HepG2 (cell line): ENCODE measurements around the gene FGD4. TPM values are rescaled to one million over a fixed set of nuclear protein-coding genes. Genes with fewer than 3 reads are reported as not detected.

Experiments used
- ISX ChIP-seq: sonication (generic); formaldehyde crosslinking; conservative IDR thresholded peaks from 2 replicates; pipeline ENCODE4 v1.5.0; 2020; ENCODE audit warnings: missing genetic modification reagents
- MAF1 ChIP-seq: sonication (generic); formaldehyde crosslinking; IDR thresholded peaks from 2 replicates; pipeline ENCODE4 v1.5.0; 2020; ENCODE audit warnings: missing genetic modification reagents, borderline replicate concordance
- NR2F2 ChIP-seq: IDR thresholded peaks from 2 replicates; pipeline ENCODE4 v1.6.1; 2012; ENCODE audit warnings: low read depth, inconsistent platforms, borderline replicate concordance
- PCBP1 ChIP-seq: fragments of 200-400 bp; formaldehyde crosslinking; IDR thresholded peaks from 2 replicates; pipeline ENCODE4 v1.6.1; 2017; ENCODE audit warnings: mild to moderate bottlenecking, low read depth, low read length, borderline replicate concordance
- PPARG ChIP-seq: conservative IDR thresholded peaks from 2 replicates; pipeline ENCODE4 v1.6.1; 2016; ENCODE audit warnings: missing biosample characterization, missing genetic modification reagents
- RBM22 ChIP-seq: fragments of 200-400 bp; formaldehyde crosslinking; optimal IDR thresholded peaks from 2 replicates; pipeline ENCODE3; 2017; ENCODE audit warnings: mild to moderate bottlenecking, low read length, moderate library complexity
- SETDB1 ChIP-seq: sonication (generic); formaldehyde crosslinking; IDR thresholded peaks from 2 replicates; pipeline ENCODE4 v1.5.1; 2020; ENCODE audit warnings: missing genetic modification reagents, mild to moderate bottlenecking, borderline replicate concordance
- SOX6 ChIP-seq, 2 experiments: fragments of 450-650 bp in 1 of 2; sonication (generic) in 1 of 2; formaldehyde crosslinking in 1 of 2; IDR thresholded peaks; 2 replicates each; pipeline versions ENCODE4 v1.4.0 to v1.6.1; 2017 to 2020; ENCODE audit warnings: antibody characterized with exemption in 1 of 2, mild to moderate bottlenecking in 1 of 2, missing genetic modification reagents in 1 of 2
- SRF ChIP-seq: IDR thresholded peaks from 2 replicates; pipeline ENCODE4 v1.6.1; 2011; ENCODE audit warnings: mild to moderate bottlenecking, low read depth, low read length, moderate library complexity
- TBX2 ChIP-seq: sonication (generic); formaldehyde crosslinking; IDR thresholded peaks from 2 replicates; pipeline ENCODE4 v1.5.0; 2020; ENCODE audit warnings: missing genetic modification reagents, mild to moderate bottlenecking, borderline replicate concordance
- ZMYM4 ChIP-seq: sonication (generic); formaldehyde crosslinking; IDR thresholded peaks from 2 replicates; pipeline ENCODE4 v1.8.1; 2023; ENCODE audit warnings: mild to moderate bottlenecking, missing genetic modification reagents
- ZNF124 ChIP-seq: sonication (generic); formaldehyde crosslinking; IDR thresholded peaks from 2 replicates; pipeline ENCODE4 v1.4.0; 2020; ENCODE audit warnings: missing genetic modification reagents
- ZNF17 ChIP-seq: sonication (generic); formaldehyde crosslinking; IDR thresholded peaks from 2 replicates; pipeline ENCODE4 v1.5.0; 2020; ENCODE audit warnings: mild to moderate bottlenecking, missing genetic modification reagents
- ZNF263 ChIP-seq: sonication (generic); formaldehyde crosslinking; IDR thresholded peaks from 2 replicates; pipeline ENCODE4 v1.4.0; 2020; ENCODE audit warnings: missing genetic modification reagents
- ZNF326 ChIP-seq: sonication (generic); formaldehyde crosslinking; IDR thresholded peaks from 2 replicates; pipeline ENCODE4 v1.4.0; 2020; ENCODE audit warnings: missing genetic modification reagents, borderline replicate concordance
- ZNF841 ChIP-seq: sonication (generic); formaldehyde crosslinking; IDR thresholded peaks from 2 replicates; pipeline ENCODE4 v1.8.1; 2023; ENCODE audit warnings: missing genetic modification reagents, borderline replicate concordance
- polyA plus RNA-seq, 8 experiments: library from polyadenylated mRNA; depleted of rRNA in 3 of 8; stranded (reverse) in 7 of 8; unstranded in 1 of 8; fragments of >200 nt; fragmentation: Illumina TruSeq in 4 of 8; extraction: Trizol in 4 of 8; gene quantifications; 2 replicates each; pipeline versions ENCODE4 v1.2.1 to v1.2.3, GENCODE V29; 2011 to 2016; ENCODE audit warnings: low read depth in 4 of 8, missing spikeins in 1 of 8, mixed read lengths in 1 of 8; ENCODE audit not compliant: insufficient read depth in 1 of 8
- total RNA-seq, 5 experiments: library from RNA; depleted of rRNA; stranded (reverse); fragments of >200 nt; fragmentation: Illumina TruSeq; extraction: Trizol; gene quantifications; 2 replicates each; pipeline ENCODE4 v1.2.3, GENCODE V29; 2016; ENCODE audit warnings: low read depth in 1 of 5
- TF ChIP-seq, protein P1 (sequence below): sonication (generic); formaldehyde crosslinking; IDR thresholded peaks from 2 replicates; pipeline ENCODE4 v1.8.0; 2022; ENCODE audit warnings: missing genetic modification reagents, mild to moderate bottlenecking, moderate library complexity, borderline replicate concordance
- TF ChIP-seq, protein P2 (sequence below): sonication (generic); formaldehyde crosslinking; IDR thresholded peaks from 2 replicates; pipeline ENCODE4 v1.8.1; 2023; ENCODE audit warnings: missing genetic modification reagents, mild to moderate bottlenecking, borderline replicate concordance
- TF ChIP-seq, protein P3 (sequence below): sonication (generic); formaldehyde crosslinking; IDR thresholded peaks from 2 replicates; pipeline ENCODE4 v1.4.0; 2020; ENCODE audit warnings: missing genetic modification reagents
- TF ChIP-seq, protein P4 (sequence below): sonication (generic); formaldehyde crosslinking; conservative IDR thresholded peaks from 2 replicates; pipeline ENCODE4 v1.8.0; 2022; ENCODE audit warnings: missing genetic modification reagents
- TF ChIP-seq, protein P5 (sequence below): sonication (generic); formaldehyde crosslinking; IDR thresholded peaks from 2 replicates; pipeline ENCODE4 v1.4.0; 2020; ENCODE audit warnings: low read depth, mild to moderate bottlenecking, missing genetic modification reagents

FGD4 gene
- total and polyA plus RNA-seq, 2 of the 13 experiments (the other 11 are each of a cell fraction or from before 2014, with no cell fraction given): 4.6 to 6.6 TPM

DNA sequence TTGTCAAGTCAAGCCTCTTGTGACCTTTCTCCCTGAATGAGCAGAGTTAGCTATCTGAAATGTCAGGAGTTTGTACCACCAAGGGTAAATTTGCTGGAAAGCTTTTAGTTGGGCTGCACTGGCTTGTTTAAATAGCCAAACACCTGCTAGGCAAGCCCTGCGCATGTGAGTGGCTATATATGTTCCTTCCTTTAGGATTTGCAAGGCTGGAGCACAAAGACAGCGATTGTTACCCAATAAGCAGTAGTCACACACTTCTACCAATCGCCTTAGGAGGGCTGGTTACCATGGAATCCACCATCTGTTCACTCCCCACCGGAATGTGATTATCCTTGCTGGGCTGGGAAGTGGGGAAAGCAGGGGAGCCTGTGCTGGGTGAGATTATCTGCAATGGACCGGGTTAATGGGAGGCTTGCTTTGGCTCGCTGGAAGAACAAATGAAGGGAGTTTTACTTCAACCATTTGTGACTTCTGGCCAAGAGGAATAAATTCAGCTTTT, 102.5 kb downstream of the FGD4 start (continued):
- TF ChIP-seq ISX (CRISPR knock-in tag) (no peak), PCBP1 (no peak), TBX2 (CRISPR knock-in tag) (peak; percentile 44; the same call in 1 of the 2 replicates), ZNF124 (CRISPR knock-in tag) (no peak), ZNF841 (no peak), SRF (peak; percentile 93), ZMYM4 (CRISPR knock-in tag) (peak; percentile 81), SOX6 (IDR thresholded peaks at IDR 0.05) (no peak), SOX6 (CRISPR knock-in tag; IDR thresholded peaks at IDR 0.05) (peak; percentile 80), RBM22 (no peak), ZNF326 (CRISPR knock-in tag) (no peak), MAF1 (no peak), SETDB1 (CRISPR knock-in tag) (no peak), ZNF263 (no peak), PPARG (CRISPR knock-in tag) (peak; percentile 67), NR2F2 (peak; percentile 72; the same call in 1 of the 2 replicates), ZNF17 (no peak)
- TF ChIP-seq, protein P1, sequence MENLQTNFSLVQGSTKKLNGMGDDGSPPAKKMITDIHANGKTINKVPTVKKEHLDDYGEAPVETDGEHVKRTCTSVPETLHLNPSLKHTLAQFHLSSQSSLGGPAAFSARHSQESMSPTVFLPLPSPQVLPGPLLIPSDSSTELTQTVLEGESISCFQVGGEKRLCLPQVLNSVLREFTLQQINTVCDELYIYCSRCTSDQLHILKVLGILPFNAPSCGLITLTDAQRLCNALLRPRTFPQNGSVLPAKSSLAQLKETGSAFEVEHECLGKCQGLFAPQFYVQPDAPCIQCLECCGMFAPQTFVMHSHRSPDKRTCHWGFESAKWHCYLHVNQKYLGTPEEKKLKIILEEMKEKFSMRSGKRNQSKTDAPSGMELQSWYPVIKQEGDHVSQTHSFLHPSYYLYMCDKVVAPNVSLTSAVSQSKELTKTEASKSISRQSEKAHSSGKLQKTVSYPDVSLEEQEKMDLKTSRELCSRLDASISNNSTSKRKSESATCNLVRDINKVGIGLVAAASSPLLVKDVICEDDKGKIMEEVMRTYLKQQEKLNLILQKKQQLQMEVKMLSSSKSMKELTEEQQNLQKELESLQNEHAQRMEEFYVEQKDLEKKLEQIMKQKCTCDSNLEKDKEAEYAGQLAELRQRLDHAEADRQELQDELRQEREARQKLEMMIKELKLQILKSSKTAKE: no peak
- TF ChIP-seq, protein P2, sequence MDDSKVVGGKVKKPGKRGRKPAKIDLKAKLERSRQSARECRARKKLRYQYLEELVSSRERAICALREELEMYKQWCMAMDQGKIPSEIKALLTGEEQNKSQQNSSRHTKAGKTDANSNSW (CRISPR knock-in tag): no peak
- TF ChIP-seq, protein P3, sequence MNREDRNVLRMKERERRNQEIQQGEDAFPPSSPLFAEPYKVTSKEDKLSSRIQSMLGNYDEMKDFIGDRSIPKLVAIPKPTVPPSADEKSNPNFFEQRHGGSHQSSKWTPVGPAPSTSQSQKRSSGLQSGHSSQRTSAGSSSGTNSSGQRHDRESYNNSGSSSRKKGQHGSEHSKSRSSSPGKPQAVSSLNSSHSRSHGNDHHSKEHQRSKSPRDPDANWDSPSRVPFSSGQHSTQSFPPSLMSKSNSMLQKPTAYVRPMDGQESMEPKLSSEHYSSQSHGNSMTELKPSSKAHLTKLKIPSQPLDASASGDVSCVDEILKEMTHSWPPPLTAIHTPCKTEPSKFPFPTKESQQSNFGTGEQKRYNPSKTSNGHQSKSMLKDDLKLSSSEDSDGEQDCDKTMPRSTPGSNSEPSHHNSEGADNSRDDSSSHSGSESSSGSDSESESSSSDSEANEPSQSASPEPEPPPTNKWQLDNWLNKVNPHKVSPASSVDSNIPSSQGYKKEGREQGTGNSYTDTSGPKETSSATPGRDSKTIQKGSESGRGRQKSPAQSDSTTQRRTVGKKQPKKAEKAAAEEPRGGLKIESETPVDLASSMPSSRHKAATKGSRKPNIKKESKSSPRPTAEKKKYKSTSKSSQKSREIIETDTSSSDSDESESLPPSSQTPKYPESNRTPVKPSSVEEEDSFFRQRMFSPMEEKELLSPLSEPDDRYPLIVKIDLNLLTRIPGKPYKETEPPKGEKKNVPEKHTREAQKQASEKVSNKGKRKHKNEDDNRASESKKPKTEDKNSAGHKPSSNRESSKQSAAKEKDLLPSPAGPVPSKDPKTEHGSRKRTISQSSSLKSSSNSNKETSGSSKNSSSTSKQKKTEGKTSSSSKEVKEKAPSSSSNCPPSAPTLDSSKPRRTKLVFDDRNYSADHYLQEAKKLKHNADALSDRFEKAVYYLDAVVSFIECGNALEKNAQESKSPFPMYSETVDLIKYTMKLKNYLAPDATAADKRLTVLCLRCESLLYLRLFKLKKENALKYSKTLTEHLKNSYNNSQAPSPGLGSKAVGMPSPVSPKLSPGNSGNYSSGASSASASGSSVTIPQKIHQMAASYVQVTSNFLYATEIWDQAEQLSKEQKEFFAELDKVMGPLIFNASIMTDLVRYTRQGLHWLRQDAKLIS: no peak
- TF ChIP-seq, protein P4, sequence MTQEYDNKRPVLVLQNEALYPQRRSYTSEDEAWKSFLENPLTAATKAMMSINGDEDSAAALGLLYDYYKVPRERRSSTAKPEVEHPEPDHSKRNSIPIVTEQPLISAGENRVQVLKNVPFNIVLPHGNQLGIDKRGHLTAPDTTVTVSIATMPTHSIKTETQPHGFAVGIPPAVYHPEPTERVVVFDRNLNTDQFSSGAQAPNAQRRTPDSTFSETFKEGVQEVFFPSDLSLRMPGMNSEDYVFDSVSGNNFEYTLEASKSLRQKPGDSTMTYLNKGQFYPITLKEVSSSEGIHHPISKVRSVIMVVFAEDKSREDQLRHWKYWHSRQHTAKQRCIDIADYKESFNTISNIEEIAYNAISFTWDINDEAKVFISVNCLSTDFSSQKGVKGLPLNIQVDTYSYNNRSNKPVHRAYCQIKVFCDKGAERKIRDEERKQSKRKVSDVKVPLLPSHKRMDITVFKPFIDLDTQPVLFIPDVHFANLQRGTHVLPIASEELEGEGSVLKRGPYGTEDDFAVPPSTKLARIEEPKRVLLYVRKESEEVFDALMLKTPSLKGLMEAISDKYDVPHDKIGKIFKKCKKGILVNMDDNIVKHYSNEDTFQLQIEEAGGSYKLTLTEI: no peak
- TF ChIP-seq, protein P5, sequence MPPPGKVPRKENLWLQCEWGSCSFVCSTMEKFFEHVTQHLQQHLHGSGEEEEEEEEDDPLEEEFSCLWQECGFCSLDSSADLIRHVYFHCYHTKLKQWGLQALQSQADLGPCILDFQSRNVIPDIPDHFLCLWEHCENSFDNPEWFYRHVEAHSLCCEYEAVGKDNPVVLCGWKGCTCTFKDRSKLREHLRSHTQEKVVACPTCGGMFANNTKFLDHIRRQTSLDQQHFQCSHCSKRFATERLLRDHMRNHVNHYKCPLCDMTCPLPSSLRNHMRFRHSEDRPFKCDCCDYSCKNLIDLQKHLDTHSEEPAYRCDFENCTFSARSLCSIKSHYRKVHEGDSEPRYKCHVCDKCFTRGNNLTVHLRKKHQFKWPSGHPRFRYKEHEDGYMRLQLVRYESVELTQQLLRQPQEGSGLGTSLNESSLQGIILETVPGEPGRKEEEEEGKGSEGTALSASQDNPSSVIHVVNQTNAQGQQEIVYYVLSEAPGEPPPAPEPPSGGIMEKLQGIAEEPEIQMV (CRISPR knock-in tag): no peak
